Neural cell (in vitro differentiated cells): Measurements from ENCODE around the gene GRB14.

Experiments
- EP300 ChIP-seq: fragments of 450-650 bp; conservative IDR thresholded peaks from 2 replicates; pipeline ENCODE4 v1.6.1; 2014; ENCODE audit warnings: antibody characterized with exemption, mild to moderate bottlenecking, moderate library complexity; ENCODE audit not compliant: poor library complexity, severe bottlenecking
- MXI1 ChIP-seq: fragments of 450-650 bp; conservative IDR thresholded peaks from 2 replicates; pipeline ENCODE4 v1.6.1; 2014; ENCODE audit warnings: antibody characterized with exemption, mild to moderate bottlenecking; ENCODE audit not compliant: poor library complexity, severe bottlenecking
- POLR2AphosphoS5 ChIP-seq: IDR thresholded peaks from 2 replicates; pipeline ENCODE4 v1.6.1; 2012
- TAF1 ChIP-seq: IDR thresholded peaks from 2 replicates; pipeline ENCODE4 v1.6.1; 2012; ENCODE audit warnings: low read depth
- TF ChIP-seq, protein P1 (sequence below): fragments of 450-650 bp; IDR thresholded peaks from 2 replicates; pipeline ENCODE4 v1.5.1; 2014; ENCODE audit warnings: antibody characterized with exemption, mild to moderate bottlenecking, moderate library complexity; ENCODE audit not compliant: poor library complexity, severe bottlenecking
- TF ChIP-seq, protein P2 (sequence below): IDR thresholded peaks from 2 replicates; pipeline ENCODE4 v1.6.1; 2012; ENCODE audit warnings: borderline replicate concordance

DNA sequence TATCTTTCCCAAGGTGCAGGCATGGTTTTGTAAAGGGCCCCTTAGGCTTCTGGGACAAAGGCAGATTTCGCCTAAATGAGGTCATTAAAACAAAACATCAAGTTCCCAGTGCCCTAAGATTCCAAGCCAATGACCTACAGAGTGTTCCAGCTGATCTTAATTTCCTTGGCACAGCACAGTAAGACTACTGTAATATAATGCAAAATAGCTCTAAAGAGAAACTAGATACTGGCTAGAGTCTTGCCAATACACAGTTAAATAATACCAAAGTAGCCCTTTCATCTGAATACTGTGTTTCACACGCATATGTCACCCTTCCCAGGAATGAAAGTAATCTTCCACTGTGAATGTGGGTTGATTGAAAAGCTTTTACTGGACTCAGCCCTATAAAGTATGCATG, 14.7 kb downstream of the GRB14 start:
- TF ChIP-seq, protein P1, sequence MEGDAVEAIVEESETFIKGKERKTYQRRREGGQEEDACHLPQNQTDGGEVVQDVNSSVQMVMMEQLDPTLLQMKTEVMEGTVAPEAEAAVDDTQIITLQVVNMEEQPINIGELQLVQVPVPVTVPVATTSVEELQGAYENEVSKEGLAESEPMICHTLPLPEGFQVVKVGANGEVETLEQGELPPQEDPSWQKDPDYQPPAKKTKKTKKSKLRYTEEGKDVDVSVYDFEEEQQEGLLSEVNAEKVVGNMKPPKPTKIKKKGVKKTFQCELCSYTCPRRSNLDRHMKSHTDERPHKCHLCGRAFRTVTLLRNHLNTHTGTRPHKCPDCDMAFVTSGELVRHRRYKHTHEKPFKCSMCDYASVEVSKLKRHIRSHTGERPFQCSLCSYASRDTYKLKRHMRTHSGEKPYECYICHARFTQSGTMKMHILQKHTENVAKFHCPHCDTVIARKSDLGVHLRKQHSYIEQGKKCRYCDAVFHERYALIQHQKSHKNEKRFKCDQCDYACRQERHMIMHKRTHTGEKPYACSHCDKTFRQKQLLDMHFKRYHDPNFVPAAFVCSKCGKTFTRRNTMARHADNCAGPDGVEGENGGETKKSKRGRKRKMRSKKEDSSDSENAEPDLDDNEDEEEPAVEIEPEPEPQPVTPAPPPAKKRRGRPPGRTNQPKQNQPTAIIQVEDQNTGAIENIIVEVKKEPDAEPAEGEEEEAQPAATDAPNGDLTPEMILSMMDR, result no peak
- TF ChIP-seq TAF1 (no peak), EP300 (no peak), POLR2AphosphoS5 (no peak), MXI1 (no peak)
- TF ChIP-seq, protein P2, sequence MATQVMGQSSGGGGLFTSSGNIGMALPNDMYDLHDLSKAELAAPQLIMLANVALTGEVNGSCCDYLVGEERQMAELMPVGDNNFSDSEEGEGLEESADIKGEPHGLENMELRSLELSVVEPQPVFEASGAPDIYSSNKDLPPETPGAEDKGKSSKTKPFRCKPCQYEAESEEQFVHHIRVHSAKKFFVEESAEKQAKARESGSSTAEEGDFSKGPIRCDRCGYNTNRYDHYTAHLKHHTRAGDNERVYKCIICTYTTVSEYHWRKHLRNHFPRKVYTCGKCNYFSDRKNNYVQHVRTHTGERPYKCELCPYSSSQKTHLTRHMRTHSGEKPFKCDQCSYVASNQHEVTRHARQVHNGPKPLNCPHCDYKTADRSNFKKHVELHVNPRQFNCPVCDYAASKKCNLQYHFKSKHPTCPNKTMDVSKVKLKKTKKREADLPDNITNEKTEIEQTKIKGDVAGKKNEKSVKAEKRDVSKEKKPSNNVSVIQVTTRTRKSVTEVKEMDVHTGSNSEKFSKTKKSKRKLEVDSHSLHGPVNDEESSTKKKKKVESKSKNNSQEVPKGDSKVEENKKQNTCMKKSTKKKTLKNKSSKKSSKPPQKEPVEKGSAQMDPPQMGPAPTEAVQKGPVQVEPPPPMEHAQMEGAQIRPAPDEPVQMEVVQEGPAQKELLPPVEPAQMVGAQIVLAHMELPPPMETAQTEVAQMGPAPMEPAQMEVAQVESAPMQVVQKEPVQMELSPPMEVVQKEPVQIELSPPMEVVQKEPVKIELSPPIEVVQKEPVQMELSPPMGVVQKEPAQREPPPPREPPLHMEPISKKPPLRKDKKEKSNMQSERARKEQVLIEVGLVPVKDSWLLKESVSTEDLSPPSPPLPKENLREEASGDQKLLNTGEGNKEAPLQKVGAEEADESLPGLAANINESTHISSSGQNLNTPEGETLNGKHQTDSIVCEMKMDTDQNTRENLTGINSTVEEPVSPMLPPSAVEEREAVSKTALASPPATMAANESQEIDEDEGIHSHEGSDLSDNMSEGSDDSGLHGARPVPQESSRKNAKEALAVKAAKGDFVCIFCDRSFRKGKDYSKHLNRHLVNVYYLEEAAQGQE, result no peak
